ENCODE data around the gene TMEM178B. TPM values are rescaled to one million over a fixed set of nuclear protein-coding genes. Genes with fewer than 3 reads are reported as not detected.
"Not testable (repeated sequence)": the region's sequence is repeated elsewhere in the genome, so short reads cannot be mapped to it uniquely, and the experiment has no call there.

TMEM178B gene
- polyA plus RNA-seq, 1 experiment = 0.01 TPM

GRCh38 chr7:141397236-141398163 is 323.6 kb downstream of the TMEM178B start:
- CTCF ChIA-PET = no interaction called here

GRCh38 chr7:141400356-141400755 is 326.5 kb downstream of the TMEM178B start:
- no peak for TF ChIP-seq CTCF (IDR thresholded peaks at IDR 0.05; ENCODE audit: low read depth, low read length)
- ChIA-PET POLR2A (no interaction called here), CTCF (no interaction called here)
- no peak for DNase-seq (ENCODE audit: low read depth, low spot score)
- Histone ChIP-seq H3K27me3 (ENCODE audit: control insufficient read depth, insufficient read depth, low read length) (no peaks in the 10 kb centered on the region), H3K27ac (ENCODE audit: low read depth, low read length) (no peak overlapping the region), H3K4me3 (ENCODE audit: low read depth, low read length) (no peak overlapping the region), H3K9me3 (ENCODE audit: control insufficient read depth, insufficient read depth, low read length) (peaks cover 31% of the 10 kb centered on the region)

More at GRCh38 chr7:141397236-141398163, 323.6 kb downstream of the TMEM178B start:
- Histone ChIP-seq H3K4me3 (ENCODE audit: low read depth, low read length) (no peak overlapping the region), H3K27me3 (ENCODE audit: control insufficient read depth, insufficient read depth, low read length) (no peaks in the 10 kb centered on the region), H3K9me3 (ENCODE audit: control insufficient read depth, insufficient read depth, low read length) (peaks cover 20% of the 10 kb centered on the region), H3K27ac (ENCODE audit: low read depth, low read length) (no peak overlapping the region)
- POLR2A ChIA-PET = no interaction called here
- no peak for DNase-seq (ENCODE audit: low read depth, low spot score)
- no peak for TF ChIP-seq CTCF (IDR thresholded peaks at IDR 0.05; ENCODE audit: low read depth, low read length)

DNA sequence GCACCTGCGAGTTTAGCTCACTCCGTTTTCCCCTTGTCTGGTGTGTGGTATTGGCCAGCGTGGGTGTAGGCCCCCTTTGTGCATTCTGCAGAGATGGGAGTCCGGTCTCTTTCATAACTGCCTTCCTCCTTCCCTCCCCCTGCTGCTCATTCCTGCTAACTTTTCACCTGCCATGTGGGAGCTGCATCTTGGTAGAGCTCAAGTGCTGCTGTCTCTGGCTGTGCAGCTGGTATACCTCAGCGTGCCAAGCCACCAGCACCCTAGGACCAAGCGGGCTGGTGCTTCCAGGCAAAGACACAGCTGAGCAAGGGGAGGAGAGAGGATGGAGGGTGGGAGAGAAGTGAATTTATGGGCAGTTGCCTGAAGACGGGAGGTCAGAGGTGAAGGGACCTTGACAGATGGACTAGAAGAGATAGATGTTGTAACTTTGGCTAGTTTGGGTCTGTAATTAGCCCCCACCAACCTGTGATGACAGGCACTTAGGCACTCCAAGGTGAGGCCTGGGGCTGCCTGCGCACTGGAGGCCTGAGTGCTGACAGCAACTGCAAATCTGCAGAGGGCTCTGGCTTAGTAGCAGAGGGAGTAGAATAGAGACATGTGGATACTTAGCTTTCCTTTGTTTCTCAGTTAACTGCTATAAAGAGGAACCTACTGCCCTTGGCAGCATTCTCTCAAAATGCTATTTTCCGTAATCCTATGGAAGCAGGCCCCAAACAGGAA is 328.6 kb downstream of the TMEM178B start:
- no peak overlapping the region for H3K4me3 ChIP-seq (ENCODE audit: low read depth, low read length)
- POLR2A ChIA-PET = no interaction called here
- TF ChIP-seq CTCF (IDR thresholded peaks at IDR 0.05; ENCODE audit: low read depth, low read length) = no peak
- no peaks in the 10 kb centered on the region for H3K27me3 ChIP-seq (ENCODE audit: control insufficient read depth, insufficient read depth, low read length)
- no peak overlapping the region for H3K27ac ChIP-seq (ENCODE audit: low read depth, low read length)
- H3K9me3 ChIP-seq (ENCODE audit: control insufficient read depth, insufficient read depth, low read length) = peaks cover 25% of the 10 kb centered on the region
- CTCF ChIA-PET = no interaction called here
- no peak for DNase-seq (ENCODE audit: low read depth, low spot score)

DNA sequence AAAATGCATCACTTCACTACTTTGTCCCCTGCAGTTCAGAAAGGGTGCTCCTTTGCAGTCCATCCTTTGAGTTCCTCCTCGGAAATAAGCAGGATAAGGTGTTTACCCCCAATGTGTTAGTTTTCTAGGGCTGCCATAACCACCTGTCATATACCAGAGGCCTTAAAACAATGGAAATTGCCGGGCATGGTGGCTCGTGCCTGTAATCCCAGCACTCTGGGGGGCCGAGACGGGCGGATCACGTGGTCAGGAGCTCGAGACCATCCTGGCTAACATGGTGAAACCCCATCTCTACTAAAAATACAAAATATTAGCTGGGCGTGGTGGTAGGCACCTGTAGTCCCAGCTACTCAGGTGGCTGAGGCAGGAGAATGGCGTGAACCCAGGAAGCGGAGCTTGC is 330.0 kb downstream of the TMEM178B start:
- H3K27ac ChIP-seq (ENCODE audit: low read depth, low read length); H3K27me3 ChIP-seq (ENCODE audit: control insufficient read depth, insufficient read depth, low read length); CTCF ChIA-PET; POLR2A ChIA-PET; DNase-seq (ENCODE audit: low read depth, low spot score); H3K4me3 ChIP-seq (ENCODE audit: low read depth, low read length): not testable (repeated sequence)
- peaks cover 25% of the 10 kb centered on the region for H3K9me3 ChIP-seq (ENCODE audit: control insufficient read depth, insufficient read depth, low read length)

DNA sequence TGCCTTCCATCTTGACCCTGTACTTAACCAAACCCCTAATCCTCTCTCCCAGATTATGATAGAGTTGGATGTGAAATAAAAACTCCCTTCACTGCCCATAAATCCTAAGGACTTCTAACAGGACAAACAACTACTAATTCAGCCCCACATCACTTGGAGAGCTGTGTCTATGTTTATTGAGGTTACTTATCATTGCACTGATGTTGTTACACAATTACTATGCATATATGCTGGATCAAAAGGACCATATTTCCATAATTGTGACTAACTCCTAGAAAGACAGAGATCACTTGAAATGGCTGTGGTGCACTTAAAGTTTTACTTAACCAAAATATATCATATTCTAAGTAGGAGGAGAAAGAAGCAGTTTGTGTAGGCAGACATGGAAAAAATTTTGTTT is 332.5 kb downstream of the TMEM178B start:
- Histone ChIP-seq H3K4me3 (ENCODE audit: low read depth, low read length) (no peak overlapping the region), H3K9me3 (ENCODE audit: control insufficient read depth, insufficient read depth, low read length) (peaks cover 29% of the 10 kb centered on the region), H3K27ac (ENCODE audit: low read depth, low read length) (no peak overlapping the region), H3K27me3 (ENCODE audit: control insufficient read depth, insufficient read depth, low read length) (no peaks in the 10 kb centered on the region)
- DNase-seq (ENCODE audit: low read depth, low spot score) = no peak
- ChIA-PET POLR2A (no interaction called here), CTCF (no interaction called here)
- no peak for TF ChIP-seq CTCF (IDR thresholded peaks at IDR 0.05; ENCODE audit: low read depth, low read length)
